Upper lobe of right lung (tissue), 1 donor: Measurements from ENCODE around the gene CLMN. TPM values are rescaled to one million over a fixed set of nuclear protein-coding genes. Genes with fewer than 3 reads are reported as not detected.

Experiments used
- ATAC-seq: fragments of 200-7000 bp; cut with Tn5 transposase; one replicate; pipeline ENCODE4 v1.9.1; 2020; ENCODE audit warnings: mild to moderate bottlenecking, moderate library complexity
- DNase-seq: peaks from one replicate; pipeline ENCODE4 v3.0.0-alpha.2; 2020
- H3K27ac ChIP-seq: fragments of 200-600 bp; one replicate; pipeline ENCODE4 v1.8.0; 2022
- H3K27me3 ChIP-seq: fragments of 200-600 bp; one replicate; pipeline ENCODE4 v1.8.0; 2022; ENCODE audit warnings: mild to moderate bottlenecking
- H3K36me3 ChIP-seq: fragments of 200-600 bp; one replicate; pipeline ENCODE4 v1.8.0; 2022
- H3K4me1 ChIP-seq: fragments of 200-600 bp; one replicate; pipeline ENCODE4 v1.8.0; 2022
- H3K4me3 ChIP-seq: fragments of 200-600 bp; one replicate; pipeline ENCODE4 v1.8.0; 2022; ENCODE audit warnings: mild to moderate bottlenecking
- H3K9me3 ChIP-seq: fragments of 200-600 bp; one replicate; pipeline ENCODE4 v1.8.0; 2022
- CTCF ChIP-seq: fragments of 200-600 bp; IDR thresholded peaks from one replicate; pipeline ENCODE4 v1.8.0; 2022; ENCODE audit warnings: antibody characterized with exemption
- intact Hi-C: fragments of 100-400 bp; cut with DNase I; formaldehyde crosslinking; loops from one replicate; pipeline ENCODE4 v1.11.0; 2022
- total RNA-seq: library from RNA; stranded (reverse); fragmentation: NEBNext Ultra II Directional; extraction: Animal tissue kit (Norgen Biotek cat#: 25700); gene quantifications from one replicate; pipeline ENCODE4 v1.2.1, GENCODE V29; 2021
- donor health status: DM: no; HTN: yes; CAD: no; lungs with severe emphysema.

Gene CLMN
- total RNA-seq, 1 donor from 2014 or later, result 19.3 TPM

DNA sequence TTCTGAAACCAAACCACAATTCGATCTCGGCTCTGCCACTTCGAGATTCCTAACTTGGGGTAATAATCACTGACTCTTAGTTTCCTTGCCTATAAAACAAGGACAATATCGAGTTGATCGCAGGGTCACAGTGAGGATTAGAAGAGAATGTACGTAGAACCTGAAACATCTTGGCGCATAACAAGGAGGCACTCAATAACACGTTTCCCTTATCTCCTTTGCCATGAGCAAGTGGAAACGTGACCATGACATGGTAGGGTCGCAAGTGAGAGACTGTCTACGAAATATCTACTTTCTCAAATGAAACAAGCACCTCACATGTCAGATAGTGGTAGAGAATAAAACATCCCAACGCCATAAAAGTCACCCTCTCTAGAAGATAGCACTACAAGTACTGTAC is 164.7 kb downstream of the CLMN start:
- no peak overlapping the region for H3K27ac ChIP-seq
- ATAC-seq (no peak), DNase-seq (no peak)
- TF ChIP-seq CTCF, result no peak
- H3K9me3 ChIP-seq, result no peaks in the 10 kb centered on the region
- no peaks in the 10 kb centered on the region for H3K36me3 ChIP-seq
- H3K4me1 ChIP-seq, result peaks cover 43% of the 10 kb centered on the region
- H3K27me3 ChIP-seq, result no peaks in the 10 kb centered on the region
- intact Hi-C loops, result no loop called here
- peak overlapping the region; percentile 79 for H3K4me3 ChIP-seq

DNA sequence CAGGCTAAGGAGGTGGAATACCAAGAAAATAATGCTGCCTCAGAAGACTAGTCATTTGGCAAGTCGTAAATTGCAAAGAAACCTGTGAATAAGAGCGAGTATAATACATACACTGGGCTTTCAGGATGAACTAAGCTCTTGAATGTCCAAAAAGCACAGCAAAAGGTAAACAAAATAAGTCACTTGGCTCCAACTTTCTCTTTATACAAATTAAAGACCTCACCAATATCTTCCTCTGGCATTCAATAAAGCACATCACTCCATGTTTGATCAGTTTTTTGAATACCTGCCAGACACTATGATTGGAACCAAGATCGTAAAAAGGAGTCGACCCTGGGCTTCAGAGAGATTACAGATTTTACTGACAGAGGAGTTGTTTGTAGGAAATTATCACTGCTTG is 165.8 kb downstream of the CLMN start:
- H3K9me3 ChIP-seq, result no peaks in the 10 kb centered on the region
- intact Hi-C loops, result no loop called here
- no peak for TF ChIP-seq CTCF
- H3K27ac ChIP-seq, result no peak overlapping the region
- H3K4me3 ChIP-seq, result no peak overlapping the region
- no peaks in the 10 kb centered on the region for H3K27me3 ChIP-seq
- H3K36me3 ChIP-seq, result no peaks in the 10 kb centered on the region
- no peak for ATAC-seq
- H3K4me1 ChIP-seq, result peaks cover 54% of the 10 kb centered on the region
- DNase-seq, result no peak

DNA sequence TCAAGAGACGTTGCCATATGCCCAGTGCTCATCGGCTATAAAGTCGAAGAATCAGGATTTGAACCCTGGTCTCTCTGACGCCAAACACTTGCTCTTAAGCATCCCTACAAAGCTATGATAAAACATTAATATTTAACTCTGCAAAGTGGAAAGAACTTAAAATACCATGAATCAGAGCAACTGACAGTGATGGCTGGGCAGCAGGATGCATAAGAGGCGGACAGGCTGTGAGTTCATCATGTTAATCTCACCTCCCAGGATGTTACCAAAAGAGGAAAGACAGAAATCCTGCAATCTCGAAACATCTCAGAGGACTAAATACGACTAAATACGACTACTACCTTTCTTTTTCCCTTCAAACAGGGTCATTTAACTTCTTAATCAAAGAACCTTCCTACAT is 168.1 kb downstream of the CLMN start:
- H3K4me3 ChIP-seq, result no peak overlapping the region
- TF ChIP-seq CTCF, result no peak
- DNase-seq (no peak), ATAC-seq (no peak)
- H3K9me3 ChIP-seq, result no peaks in the 10 kb centered on the region
- no peaks in the 10 kb centered on the region for H3K36me3 ChIP-seq
- intact Hi-C loops, result no loop called here
- peaks cover 60% of the 10 kb centered on the region for H3K4me1 ChIP-seq
- no peak overlapping the region for H3K27ac ChIP-seq
- H3K27me3 ChIP-seq, result no peaks in the 10 kb centered on the region

- no peak for TF ChIP-seq CTCF
- H3K36me3 ChIP-seq, result no peaks in the 10 kb centered on the region
- intact Hi-C loops, result no loop called here
- H3K27me3 ChIP-seq, result no peaks in the 10 kb centered on the region
- H3K4me3 ChIP-seq, result no peak overlapping the region
- H3K9me3 ChIP-seq, result no peaks in the 10 kb centered on the region
- DNase-seq (no peak), ATAC-seq (no peak)
- H3K27ac ChIP-seq, result no peak overlapping the region
- H3K4me1 ChIP-seq, result peaks cover 66% of the 10 kb centered on the region
Measured at GRCh38 chr14:95150910-95151309, 168.8 kb downstream of the CLMN start.

DNA sequence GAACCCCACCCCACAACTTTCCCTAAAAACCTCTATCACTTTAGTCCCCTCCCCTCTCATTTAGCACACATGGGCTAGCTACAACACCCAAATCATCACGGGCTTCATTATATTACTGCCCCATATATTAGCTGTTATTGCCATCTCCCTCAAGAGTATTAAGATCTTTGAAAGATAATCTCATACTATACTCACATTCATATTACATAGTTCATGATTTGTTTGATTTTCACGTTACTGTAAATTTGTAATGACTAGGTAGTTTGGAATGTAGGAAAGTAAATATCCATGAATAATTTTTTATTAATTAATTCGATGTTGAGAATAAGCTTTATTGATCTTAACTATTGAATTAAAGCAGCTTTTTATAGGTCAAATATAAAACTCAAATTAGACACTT is 170.3 kb downstream of the CLMN start:
- Histone ChIP-seq H3K27ac (no peak overlapping the region), H3K9me3 (no peaks in the 10 kb centered on the region), H3K4me1 (peaks cover 58% of the 10 kb centered on the region), H3K27me3 (no peaks in the 10 kb centered on the region), H3K4me3 (no peak overlapping the region), H3K36me3 (no peaks in the 10 kb centered on the region)
- DNase-seq (no peak), ATAC-seq (no peak)
- intact Hi-C loops, result no loop called here
- TF ChIP-seq CTCF, result no peak

DNA sequence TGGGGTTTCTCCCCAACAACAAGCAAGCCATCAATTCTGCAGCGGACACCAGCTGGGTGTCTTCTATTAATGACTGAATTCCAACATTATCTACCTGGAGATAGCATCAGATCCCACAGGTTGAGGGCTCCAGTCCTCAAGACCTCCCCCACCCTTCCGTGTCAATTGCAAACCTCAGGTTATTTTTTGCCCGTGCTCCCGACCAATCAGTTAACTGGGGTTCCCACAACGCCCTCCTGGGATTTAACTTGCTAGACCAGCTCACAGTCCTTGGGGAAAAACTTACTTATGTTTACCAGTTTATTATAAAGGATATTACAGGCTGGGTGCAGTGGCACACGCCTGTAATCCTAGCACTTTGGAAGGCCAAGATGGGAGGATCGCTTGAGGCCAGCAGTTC is 172.1 kb downstream of the CLMN start:
- no peaks in the 10 kb centered on the region for H3K27me3 ChIP-seq
- no peaks in the 10 kb centered on the region for H3K9me3 ChIP-seq
- DNase-seq (no peak), ATAC-seq (no peak)
- no peaks in the 10 kb centered on the region for H3K36me3 ChIP-seq
- H3K4me1 ChIP-seq, result peaks cover 61% of the 10 kb centered on the region
- intact Hi-C loops, result no loop called here
- TF ChIP-seq CTCF, result no peak
- no peak overlapping the region for H3K4me3 ChIP-seq
- no peak overlapping the region for H3K27ac ChIP-seq
